ENCODE data around the gene SGCE.

- TF ChIP-seq POLR2A (IDR thresholded peaks at IDR 0.05): no peak
- TF ChIP-seq, protein P1, sequence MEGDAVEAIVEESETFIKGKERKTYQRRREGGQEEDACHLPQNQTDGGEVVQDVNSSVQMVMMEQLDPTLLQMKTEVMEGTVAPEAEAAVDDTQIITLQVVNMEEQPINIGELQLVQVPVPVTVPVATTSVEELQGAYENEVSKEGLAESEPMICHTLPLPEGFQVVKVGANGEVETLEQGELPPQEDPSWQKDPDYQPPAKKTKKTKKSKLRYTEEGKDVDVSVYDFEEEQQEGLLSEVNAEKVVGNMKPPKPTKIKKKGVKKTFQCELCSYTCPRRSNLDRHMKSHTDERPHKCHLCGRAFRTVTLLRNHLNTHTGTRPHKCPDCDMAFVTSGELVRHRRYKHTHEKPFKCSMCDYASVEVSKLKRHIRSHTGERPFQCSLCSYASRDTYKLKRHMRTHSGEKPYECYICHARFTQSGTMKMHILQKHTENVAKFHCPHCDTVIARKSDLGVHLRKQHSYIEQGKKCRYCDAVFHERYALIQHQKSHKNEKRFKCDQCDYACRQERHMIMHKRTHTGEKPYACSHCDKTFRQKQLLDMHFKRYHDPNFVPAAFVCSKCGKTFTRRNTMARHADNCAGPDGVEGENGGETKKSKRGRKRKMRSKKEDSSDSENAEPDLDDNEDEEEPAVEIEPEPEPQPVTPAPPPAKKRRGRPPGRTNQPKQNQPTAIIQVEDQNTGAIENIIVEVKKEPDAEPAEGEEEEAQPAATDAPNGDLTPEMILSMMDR (IDR thresholded peaks at IDR 0.05): no peak
Observed at GRCh38 chr7:94664023-94664422, 8.1 kb upstream of the SGCE start.
